ENCODE results near the gene NAA35.
"Not testable (repeated sequence)": the region's sequence is repeated elsewhere in the genome, so short reads cannot be mapped to it uniquely, and the experiment has no call there.

Gene NAA35

DNA sequence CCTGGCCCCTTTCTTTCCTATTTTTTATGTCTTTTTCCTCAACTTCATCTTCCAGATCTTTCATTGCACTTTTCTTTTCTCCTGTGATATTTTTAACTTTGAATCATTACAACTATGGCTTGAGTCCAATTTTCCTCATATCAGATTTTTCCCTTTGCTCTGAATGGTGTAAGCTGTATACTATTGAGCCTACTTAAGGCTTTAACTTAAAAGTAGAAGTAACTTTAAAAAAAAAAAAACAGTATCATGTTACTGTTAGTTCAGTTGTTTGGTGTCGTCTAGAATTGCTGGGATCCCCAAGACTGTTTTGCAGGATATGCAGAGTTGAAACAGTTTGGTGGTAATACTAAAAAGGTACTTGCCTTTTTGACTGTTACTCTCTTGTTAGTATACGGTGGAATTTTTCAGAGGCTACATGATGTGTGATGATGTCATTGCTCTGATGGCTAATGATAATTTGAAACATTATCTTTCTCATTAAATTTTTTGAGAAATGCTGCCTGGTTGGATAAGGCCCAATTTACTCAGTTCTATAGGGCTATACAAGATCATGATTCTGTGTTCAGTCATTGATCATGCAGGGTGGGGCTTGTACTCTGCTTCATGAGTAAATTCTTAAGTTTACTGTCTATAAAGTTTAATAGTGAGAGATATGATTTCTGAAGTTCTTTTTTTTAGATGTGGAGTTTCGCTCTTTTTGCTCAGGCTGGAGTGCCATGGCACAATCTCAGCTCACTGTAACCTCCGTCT lies 8.8 kb downstream of the NAA35 start:
- DNase-seq: no peak

DNA sequence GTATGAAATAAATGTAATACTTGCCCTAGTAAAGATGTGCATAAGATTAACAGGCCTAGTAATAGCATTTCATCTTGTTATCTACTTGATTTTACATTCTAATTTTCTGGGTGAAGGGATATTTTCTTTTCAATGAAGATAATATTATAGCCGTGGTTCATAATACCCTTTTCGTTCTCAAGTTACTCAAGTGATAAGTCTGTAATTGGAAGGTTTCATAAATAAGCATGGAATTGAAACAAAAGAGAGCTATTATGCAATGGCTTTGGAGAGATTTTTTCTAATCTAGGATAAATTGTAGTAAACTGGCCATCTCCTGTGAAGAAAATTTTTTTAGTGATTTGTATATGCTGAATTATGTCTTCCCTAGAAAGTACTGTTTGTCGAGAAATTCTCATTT lies 19.0 kb downstream of the NAA35 start:
- DNase-seq: no peak

DNA sequence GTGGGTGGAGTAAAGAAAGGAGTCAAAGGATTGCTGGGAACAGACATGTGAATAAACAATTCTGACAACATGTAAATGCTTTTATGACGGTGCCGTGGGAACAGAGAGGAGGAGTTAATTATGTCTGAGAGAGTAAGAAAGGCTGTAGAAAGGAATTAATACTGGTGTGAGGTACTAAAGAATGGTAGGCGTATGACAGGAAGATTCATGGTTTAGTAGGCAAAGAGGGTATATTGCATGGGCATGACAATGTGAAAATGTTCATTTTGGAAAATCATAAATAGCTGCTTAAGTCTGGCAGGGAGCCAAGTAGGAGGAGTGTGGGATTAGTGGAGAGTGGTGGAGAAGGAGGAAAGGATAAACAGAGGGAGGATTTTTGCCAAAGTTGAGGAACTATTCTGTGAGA lies 19.7 kb downstream of the NAA35 start:
- no peak for DNase-seq

DNA sequence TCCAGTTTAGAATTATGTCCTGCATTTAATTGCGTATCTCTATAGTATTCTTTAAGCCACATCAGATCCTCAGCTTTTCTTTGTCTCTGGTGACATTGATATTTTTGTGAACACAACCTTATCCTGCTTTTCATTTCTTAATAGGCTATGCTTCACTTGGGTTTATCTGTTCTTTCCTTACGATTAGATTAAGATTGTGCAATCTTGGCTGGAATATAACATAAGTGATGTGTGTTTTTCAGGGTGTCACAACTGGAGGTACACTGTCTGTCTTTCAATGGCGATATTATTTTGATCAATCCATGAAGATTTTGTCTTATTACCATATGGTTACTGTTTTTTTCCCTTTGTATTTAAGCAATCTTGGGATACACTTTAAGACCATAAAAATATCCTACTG lies 23.6 kb downstream of the NAA35 start:
- DNase-seq: no peak

DNA sequence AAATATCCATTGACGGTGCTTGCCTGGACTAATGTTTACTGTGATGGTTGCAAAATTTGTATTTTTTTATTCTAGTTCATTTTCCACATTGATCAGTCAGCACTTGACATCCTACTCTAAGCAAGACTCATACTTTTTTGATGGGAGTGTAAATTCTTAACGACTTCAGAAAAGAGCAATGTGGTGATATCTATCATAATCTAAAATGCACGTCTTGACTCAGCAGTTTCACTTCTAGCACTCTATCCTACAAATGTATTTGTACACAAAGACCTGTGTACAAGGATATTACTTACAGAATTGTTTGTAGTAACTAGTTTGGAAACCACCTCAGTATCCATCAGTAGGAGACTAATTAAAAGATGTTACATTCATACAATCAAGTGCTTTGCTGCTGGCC lies 24.0 kb downstream of the NAA35 start:
- DNase-seq: no peak

DNA sequence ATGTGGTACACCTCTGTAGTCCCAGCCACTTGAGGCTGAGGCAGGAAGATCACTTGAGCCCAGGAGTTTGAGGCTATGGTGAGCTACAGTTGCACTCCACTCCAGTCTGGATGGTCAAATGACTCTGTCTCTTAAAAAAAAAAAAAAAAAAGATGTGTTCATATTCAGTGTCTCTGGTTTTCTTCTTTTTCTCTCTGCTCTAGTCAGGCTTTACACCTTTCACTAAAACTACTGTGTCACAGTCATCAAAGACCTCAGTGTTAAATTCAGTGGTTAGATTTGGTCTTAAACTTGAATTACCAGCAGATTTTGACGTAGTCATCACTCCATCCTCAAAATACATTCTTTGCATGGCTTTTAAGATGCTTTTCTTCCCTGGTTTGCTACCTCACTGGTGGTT lies 28.8 kb downstream of the NAA35 start:
- no peak for DNase-seq

DNA sequence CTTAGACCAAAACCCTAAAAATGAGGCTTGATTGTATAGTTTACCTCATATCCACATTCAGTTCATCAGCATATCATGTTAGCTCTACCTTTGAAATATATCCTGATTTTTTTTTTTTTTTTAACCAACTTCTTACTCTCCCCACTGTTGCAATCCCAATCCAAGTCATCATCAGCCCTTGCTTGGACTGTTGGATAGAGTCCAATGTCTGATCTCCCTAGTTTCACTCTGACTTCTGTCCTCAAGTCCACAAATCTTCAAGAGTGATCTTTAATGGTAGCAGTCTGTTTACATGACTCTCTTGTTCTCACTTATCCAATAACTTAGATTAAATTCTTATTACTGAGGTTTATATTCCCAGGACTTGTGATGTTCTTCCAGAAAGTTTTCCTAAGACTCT lies 30.8 kb downstream of the NAA35 start:
- DNase-seq: no peak

DNA sequence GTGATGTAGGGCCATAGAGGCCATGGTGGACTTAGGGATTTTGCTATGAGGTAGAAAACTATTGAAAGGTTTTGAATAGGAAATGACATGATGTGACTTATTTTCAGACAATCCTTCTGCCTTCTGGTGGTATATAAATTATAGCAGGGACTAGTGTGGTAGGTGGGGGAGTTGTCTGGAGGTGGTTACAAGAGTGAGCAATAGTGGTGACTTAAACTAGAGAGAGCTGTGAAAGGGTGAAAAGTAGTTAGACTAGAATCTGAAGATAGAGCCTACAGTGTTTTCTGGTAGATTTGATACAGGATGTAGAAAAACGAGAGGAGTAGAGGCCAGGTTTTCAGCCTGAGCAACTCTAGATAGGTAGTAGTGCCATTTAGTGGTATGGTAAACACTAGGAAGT lies 32.3 kb downstream of the NAA35 start:
- DNase-seq: no peak

DNA sequence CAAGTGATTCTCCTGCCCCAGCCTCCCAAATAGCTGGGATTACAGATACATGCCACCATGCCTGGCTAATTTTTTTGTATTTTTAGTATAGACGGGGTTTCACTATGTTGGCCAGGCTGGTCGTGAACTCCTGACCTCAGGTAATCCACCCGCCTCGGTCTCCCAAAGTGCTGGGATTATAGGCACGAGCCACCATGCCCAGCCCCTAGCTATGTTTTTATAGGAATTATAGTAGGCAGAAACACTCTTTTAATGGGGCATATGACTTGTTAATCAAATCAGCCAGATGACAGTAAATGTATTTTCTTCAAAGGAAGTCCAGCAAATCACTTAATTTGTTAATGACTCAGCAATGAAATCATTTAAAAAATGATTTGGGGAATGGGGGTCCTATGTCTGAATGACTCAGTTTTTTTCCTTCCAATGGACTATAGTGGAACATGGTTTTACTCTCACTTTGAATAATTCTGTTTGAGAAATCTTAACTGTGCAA lies 33.2 kb downstream of the NAA35 start:
- DNase-seq: not testable (repeated sequence)

DNA sequence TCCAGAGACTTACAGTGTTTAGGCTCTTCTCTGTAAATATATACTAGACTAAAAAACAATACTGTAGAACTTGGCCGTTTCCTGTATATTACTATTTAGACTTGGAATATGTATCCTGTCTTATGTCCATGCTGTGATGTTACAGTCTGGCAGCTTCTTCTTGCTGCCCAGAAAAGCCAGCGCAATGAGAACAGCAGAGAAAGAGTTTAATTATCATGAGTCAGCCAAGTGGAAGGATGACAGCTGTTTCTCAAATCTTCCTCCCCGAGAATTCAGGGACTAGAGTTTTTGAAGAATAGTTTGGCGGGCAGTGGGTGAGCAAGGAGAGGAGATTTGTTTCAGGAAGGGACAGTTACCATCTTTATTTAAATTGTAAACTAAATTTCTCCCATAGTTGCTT lies 37.5 kb downstream of the NAA35 start:
- peak; percentile 58 for DNase-seq

DNA sequence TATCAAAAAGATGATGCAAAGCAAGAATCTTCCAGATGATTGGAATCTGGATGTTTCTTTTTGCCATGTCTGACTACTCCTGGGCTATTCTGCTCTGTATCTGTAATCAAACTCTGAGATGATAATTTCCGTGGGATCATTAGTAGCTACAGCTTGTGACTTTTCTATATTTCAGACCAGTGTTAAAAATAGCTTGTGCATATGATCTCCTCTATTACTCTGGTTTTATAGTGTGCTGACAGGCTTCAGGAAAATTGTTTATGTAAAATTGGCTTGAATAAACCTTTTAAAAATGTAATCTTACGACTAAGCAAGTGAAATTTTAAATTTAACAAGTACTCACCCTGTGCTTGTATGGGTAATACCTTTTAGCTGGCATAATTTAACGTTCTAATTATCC lies 40.4 kb downstream of the NAA35 start:
- no peak for DNase-seq

DNA sequence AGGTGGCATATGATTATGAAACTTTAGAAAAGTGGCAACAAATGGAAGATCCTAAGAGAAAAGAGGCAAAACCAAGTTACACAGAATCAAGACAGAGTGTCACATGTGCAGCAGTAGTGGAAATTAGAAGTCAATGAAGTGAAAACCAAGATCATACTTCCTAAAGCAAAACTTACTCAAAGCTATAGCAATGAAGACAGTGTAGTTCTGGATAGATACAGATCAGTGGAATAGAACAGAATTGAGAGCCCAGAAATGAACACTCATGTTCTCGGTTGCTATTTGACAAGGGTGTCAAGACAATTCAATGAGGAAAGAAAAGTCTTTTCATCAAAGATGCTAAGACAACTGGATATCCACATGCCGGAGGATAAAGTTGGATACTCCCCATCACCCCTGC lies 43.5 kb downstream of the NAA35 start:
- no peak for DNase-seq

DNA sequence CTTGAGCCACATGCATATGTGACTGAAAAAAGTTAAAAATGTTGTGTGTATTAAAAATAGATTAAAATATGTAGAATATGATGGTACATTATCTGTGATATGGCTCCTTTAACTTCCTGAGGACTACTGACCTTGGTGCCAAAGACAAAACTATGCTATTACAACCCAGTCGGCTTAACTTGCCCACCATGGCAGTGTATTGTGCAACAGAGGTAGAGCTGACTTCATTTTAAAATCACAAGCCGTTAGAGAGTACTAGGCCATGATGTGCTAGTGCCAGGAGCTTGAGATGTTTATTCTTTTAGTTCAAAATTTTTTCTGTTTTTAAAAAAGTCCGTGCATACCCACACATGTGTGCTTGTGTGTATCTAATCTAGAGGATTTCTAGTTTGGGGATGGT lies 46.3 kb downstream of the NAA35 start:
- no peak for DNase-seq

DNA sequence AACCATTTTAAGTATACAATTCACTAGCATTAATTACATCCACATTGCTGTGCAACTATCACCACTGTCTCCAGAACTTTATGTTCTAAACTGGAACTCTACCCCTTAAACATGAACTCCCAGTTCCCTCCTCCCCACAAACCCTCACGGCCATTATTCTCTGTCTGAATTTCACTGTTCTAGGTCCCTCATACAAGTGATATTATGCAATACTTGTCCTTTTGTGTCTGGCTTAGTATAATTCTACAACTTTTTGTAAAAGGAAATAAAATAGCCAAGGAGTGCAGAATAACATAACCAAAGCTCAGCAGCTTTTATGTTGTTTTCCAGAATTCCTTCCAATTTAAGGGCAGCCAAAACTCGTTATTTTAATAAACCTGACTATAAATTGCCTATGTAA lies 53.2 kb downstream of the NAA35 start:
- no peak for DNase-seq

DNA sequence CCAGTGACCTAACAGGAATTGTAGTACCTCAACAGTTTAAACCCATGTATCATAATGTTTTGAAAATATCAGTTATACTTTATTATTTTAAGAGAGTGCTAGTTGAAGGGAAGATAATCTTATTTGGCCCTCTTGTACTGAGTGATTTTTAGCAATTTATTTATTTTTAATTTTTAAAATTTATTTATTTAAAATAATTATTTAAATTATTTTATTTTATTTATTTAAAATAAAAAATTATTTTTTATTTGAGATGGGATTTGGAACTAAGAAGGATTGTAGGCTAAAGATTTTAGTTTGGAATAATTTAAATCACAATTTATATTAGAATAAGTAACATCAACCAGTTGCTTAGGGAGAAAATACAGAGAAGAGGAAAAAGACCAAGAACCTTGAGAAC lies 54.2 kb downstream of the NAA35 start:
- DNase-seq: no peak

DNA sequence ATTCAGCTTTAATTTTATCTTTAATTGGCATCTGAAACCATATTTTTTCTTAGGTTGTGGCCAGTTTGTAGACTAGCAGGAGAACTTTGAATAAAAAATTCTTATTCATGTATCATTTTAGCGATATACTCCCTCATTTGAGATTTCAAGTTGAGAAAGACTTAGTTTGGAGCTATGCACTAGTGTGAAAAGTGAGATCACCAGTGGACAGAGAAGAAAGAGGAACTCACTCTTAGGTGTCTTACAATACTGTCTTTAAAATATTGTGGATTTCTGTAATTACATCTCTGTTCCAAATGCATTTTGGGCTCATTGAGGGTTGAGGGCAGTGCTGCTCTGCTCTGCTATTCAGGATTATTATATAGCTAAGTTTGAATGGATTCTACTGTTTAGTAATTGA lies 54.7 kb downstream of the NAA35 start:
- DNase-seq: no peak

DNA sequence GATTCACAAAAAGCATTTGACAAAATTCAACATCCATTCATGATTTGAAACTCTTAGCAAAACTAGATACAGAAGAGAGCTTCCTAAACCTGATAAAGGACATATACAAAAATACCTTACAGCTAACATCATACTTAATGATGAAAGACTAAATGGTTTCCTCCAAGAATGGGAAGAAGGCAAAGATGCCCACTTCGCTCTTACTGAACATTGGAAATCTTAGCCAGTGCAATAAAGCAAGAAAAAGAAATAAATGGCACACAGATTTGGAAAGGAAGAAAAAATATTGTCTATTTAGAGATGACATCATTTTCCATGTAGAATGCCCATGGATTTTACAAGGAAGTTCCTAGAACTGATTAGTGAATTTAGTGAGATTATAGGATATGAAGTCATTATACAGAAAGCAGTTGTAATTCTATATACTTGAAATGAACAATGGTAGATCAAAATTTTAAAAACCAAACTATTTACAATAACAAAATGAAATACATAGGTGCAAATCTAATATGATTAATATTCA lies 64.4 kb downstream of the NAA35 start:
- DNase-seq: no peak

DNA sequence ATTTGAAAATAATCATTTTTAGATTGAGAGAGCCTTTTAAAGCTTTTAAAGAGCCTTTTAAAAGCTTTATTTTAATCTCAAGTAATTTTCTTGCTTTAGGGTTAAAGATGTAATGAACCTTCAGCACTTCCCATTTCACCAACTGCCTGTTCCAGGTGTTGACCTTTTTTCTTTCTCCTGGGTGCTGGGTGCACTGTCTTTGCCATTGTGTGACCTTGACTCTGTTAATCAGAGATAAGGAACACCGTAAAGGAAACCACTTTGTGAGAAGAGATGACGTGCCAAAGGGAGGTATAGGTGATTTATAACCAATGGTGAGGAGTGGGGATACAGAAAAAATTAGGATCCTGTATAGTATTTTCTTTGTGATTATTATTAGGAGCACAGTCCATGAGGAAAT lies 68.2 kb downstream of the NAA35 start:
- DNase-seq: no peak

DNA sequence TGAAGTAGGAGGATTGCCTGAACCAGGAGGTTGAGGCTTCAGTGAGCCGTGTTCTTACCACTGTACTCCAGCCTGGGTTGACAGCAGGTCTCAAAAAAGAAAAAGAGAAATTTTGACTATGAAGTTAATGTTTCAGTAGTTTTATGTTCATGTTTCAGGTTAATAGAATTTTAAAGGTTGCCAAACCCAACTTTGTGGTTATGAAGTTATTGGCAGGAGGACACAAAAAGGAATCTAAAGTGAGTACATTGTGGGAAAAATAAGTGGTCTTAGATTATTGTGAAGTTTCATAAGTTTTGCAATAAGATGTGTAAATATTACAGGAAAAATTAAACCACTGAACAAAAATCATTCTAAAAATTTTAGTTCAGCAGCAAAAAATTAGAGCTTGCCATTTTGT lies 79.8 kb downstream of the NAA35 start:
- no peak for DNase-seq

DNA sequence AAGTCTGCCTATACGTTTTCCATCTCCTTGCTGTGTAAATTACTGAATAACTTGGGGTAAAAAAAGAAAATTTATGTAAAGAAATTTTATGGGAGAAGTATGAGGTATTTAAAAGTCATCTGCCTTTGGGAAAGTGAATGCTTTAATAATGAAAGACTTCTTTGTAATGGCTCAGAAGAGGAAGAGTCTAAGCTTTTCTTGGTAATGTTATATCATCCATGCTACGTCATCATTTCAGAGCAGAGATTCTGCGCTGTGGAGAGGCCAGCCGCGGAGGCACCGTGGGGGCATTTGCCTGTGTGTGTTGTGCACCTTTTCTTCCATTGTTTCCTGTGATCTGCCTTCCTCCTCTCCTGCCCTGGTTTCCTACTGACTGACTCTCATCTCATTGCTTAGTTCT lies 80.2 kb downstream of the NAA35 start:
- no peak for DNase-seq

DNA sequence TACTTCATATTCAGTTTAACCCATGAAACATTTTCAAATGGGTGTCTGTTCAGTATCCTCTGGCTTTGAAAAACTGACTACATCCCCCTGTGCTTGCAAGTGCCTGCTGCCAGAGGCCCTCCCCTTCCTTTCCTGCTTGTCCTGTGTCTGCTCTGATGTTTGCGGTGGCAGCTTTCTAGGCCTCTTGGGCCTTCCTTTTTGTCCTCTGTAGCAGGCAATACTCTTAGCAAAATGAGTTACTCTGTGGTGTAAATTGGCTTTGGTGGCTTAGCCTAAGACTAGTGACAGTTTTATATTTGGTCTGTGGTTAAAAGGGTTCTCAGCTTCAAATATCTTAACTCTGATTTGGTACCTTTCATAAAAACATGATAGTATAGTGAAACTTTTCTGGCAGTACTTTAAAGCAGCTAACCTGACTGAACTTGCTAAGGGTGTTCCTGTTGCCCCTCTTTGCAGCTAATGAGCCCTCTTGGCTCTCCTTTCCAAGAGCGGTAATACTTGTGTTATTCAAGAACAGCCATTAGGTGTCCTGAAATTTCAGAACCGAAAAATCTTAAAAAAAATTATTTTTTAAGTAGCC lies 81.8 kb downstream of the NAA35 start:
- no peak for DNase-seq

DNA sequence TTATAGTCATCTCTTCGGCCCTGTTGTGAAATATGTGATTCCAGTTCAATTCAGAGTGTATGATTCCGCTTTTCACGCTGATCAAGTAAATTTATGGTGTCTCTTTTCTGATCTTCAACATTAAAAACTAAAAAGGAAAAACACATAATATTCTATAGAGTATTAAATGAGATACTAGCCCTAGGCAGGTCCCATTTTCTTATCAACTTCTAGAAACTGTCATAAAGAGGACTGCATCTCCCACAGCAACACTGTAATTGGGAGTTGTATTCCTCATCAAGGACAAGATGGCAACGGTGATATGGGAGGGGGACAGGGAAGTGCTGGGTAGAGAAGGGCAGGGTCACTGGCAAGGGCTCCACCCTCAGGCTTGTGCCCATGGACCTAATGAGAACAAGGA lies 86.8 kb downstream of the NAA35 start:
- DNase-seq: no peak

DNA sequence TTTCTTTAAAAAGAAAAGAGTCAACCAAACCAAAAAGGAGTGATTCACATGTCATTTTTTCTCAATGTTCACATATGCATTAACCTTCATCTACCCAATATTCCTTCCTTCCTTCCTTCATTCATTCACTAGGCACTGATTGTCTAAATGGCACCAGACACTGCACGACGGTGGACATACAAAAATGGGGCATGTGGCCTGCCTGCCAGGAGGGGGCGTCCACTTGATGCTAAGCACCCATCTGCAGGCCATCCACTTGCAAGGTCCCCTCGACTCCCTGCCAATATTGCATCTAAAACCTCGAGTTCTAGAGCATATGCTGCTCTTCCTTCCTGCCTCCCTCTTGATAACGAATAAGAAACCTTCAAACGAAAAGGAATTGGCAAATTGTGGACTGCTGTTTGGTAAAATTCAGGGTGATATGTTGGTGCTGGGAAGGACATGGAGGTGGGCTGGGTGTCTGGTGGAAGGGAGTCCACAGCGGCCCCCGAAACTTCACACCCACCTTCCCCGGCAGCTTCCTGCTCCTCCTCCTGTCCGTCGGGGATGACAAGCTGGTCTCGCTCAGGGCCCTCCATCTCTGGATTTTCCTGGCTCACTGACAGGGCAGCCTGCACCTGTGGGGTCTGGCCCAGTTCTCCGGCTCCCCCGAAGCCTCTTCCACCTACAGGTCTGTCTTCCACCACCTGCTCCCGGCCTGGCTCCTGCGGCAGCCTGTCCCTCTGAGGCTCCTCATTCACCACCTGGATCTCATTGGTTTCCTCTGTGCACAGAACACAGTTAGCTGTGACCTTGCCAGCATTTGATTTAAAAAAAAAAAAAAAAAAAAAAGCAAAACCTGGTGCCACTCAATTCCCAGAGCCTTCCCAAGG lies 94.2 kb downstream of the NAA35 start:
- peak; percentile 20 for DNase-seq
